Thymus (tissue), 11 donors: Measurements from ENCODE around the gene NINJ1. TPM values are rescaled to one million over a fixed set of nuclear protein-coding genes. Genes with fewer than 3 reads are reported as not detected.

ENCODE experiments used
- DNase-seq, 9 donors: peaks; one replicate each; pipeline ENCODE4 v3.0.0-alpha.2; 2013; ENCODE audit warnings: low spot score in 9 of 9, low read depth in 6 of 9, missing footprints in 1 of 9
- H3K27ac ChIP-seq, 2 donors: one replicate each; pipeline ENCODE4 v1.5.1; 2013; ENCODE audit warnings: control low read depth in 1 of 2, low read depth in 1 of 2, low read length in 1 of 2, mild to moderate bottlenecking in 1 of 2, moderate library complexity in 1 of 2
- H3K27me3 ChIP-seq, 2 donors: one replicate each; pipeline ENCODE4 v1.5.1; 2013; ENCODE audit warnings: low read length in 1 of 2; ENCODE audit not compliant: control insufficient read depth in 2 of 2, insufficient read depth in 1 of 2
- H3K36me3 ChIP-seq, 2 donors: one replicate each; pipeline ENCODE4 v1.5.1; 2013; ENCODE audit warnings: low read length in 1 of 2, mild to moderate bottlenecking in 1 of 2, moderate library complexity in 1 of 2; ENCODE audit not compliant: control insufficient read depth in 2 of 2, insufficient read depth in 2 of 2
- H3K4me1 ChIP-seq, 2 donors: one replicate each; pipeline ENCODE4 v1.5.1; 2013; ENCODE audit warnings: low read length in 2 of 2; ENCODE audit not compliant: control insufficient read depth in 2 of 2, insufficient read depth in 2 of 2
- H3K4me3 ChIP-seq, 2 donors: one replicate each; pipeline ENCODE4 v1.5.1; 2013; ENCODE audit warnings: low read length in 2 of 2, control low read depth in 1 of 2, mild to moderate bottlenecking in 1 of 2
- H3K9me3 ChIP-seq, 2 donors: one replicate each; pipeline ENCODE4 v1.5.1; 2013; ENCODE audit warnings: low read length in 1 of 2, mild to moderate bottlenecking in 1 of 2; ENCODE audit not compliant: control insufficient read depth in 2 of 2, insufficient read depth in 1 of 2
- WGBS: extraction: QIAGEN DNeasy Blood & Tissue Kit; methylation state at CpG from one replicate; pipeline ENCODE4 v1.1.7; 2013; 5-methylcytosine and 5-hydroxymethylcytosine counted together
- polyA plus RNA-seq: library from polyadenylated mRNA; stranded (reverse); fragments of 200-250 nt; gene quantifications from one replicate; pipeline ENCODE4 v1.2.3, GENCODE V29; 2013
- total RNA-seq: library from RNA; stranded (reverse); fragments of 120-200 nt; gene quantifications from one replicate; pipeline ENCODE4 v1.2.4, GENCODE V29; 2013
- donor health status: healthy.

NINJ1 gene
- total and polyA plus RNA-seq, 2 donors, result 30.0 to 39.4 TPM

GRCh38 chr9:93124793-93125192, 9.3 kb downstream of the NINJ1 start:
- no peak overlapping the region for H3K4me3 ChIP-seq
- H3K27ac ChIP-seq, result no peak overlapping the region
- H3K27me3 ChIP-seq, result no peaks in the 10 kb centered on the region
- H3K9me3 ChIP-seq, result no peaks in the 10 kb centered on the region
- peaks cover 2 to 3% of the 10 kb centered on the region in 2 donors for H3K36me3 ChIP-seq
- H3K4me1 ChIP-seq, result peaks cover 11 to 47% of the 10 kb centered on the region in 2 donors
- WGBS, result 98% methylated on average over 16 of the region's 16 CpGs
- no peak for DNase-seq

- 84% methylated on average over 14 of the region's 14 CpGs for WGBS
- peaks cover 11 to 51% of the 10 kb centered on the region in 2 donors for H3K4me1 ChIP-seq
- no peak overlapping the region for H3K27ac ChIP-seq
- H3K36me3 ChIP-seq, result peaks cover 2 to 3% of the 10 kb centered on the region in 2 donors
- H3K9me3 ChIP-seq, result no peaks in the 10 kb centered on the region
- no peak overlapping the region for H3K4me3 ChIP-seq
- DNase-seq, result no peak
- H3K27me3 ChIP-seq, result no peaks in the 10 kb centered on the region
Observed at GRCh38 chr9:93123561-93124283, 10.3 kb downstream of the NINJ1 start.

- H3K4me1 ChIP-seq, result peaks cover 11 to 47% of the 10 kb centered on the region in 2 donors
- DNase-seq, result no peak
- no peaks in the 10 kb centered on the region for H3K9me3 ChIP-seq
- H3K27me3 ChIP-seq, result no peaks in the 10 kb centered on the region
- H3K36me3 ChIP-seq, result peaks cover 2 to 3% of the 10 kb centered on the region in 2 donors
- H3K4me3 ChIP-seq, result no peak overlapping the region
- no peak overlapping the region for H3K27ac ChIP-seq
- WGBS, result 98% methylated on average over 14 of the region's 14 CpGs
Observed at GRCh38 chr9:93122721-93123221, 11.3 kb downstream of the NINJ1 start.

GRCh38 chr9:93121316-93122241, 12.5 kb downstream of the NINJ1 start:
- Histone ChIP-seq H3K27ac (no peak overlapping the region), H3K27me3 (no peaks in the 10 kb centered on the region), H3K4me3 (no peak overlapping the region), H3K9me3 (no peaks in the 10 kb centered on the region), H3K36me3 (peaks cover 0 to 3% of the 10 kb centered on the region in 2 donors), H3K4me1 (peaks cover 10 to 35% of the 10 kb centered on the region in 2 donors)
- DNase-seq, result no peak
- WGBS, result 96% methylated on average over 20 of the region's 20 CpGs

- no peak for DNase-seq
- no peaks in the 10 kb centered on the region for H3K9me3 ChIP-seq
- peaks cover 3 to 28% of the 10 kb centered on the region in 2 donors for H3K4me1 ChIP-seq
- peak overlapping the region in 1 of 2 donors; percentile 61 for H3K27ac ChIP-seq
- WGBS, result 97% methylated on average over 11 of the region's 11 CpGs
- H3K36me3 ChIP-seq, result peaks cover 0 to 3% of the 10 kb centered on the region in 2 donors
- H3K27me3 ChIP-seq, result no peaks in the 10 kb centered on the region
- no peak overlapping the region for H3K4me3 ChIP-seq
Observed at GRCh38 chr9:93120846-93121315, 13.2 kb downstream of the NINJ1 start.

- peak in 1 of 9 donors; percentile 50 for DNase-seq
- no peaks in the 10 kb centered on the region for H3K9me3 ChIP-seq
- H3K4me3 ChIP-seq, result no peak overlapping the region
- H3K36me3 ChIP-seq, result peaks cover 0 to 3% of the 10 kb centered on the region in 2 donors
- peak overlapping the region in 1 of 2 donors; percentile 61 for H3K27ac ChIP-seq
- H3K4me1 ChIP-seq, result peaks cover 0 to 22% of the 10 kb centered on the region in 2 donors
- 38% methylated on average over 23 of the region's 23 CpGs for WGBS
- no peaks in the 10 kb centered on the region for H3K27me3 ChIP-seq
Observed at GRCh38 chr9:93119953-93120845, 13.9 kb downstream of the NINJ1 start.

GRCh38 chr9:93119703-93119952, 14.4 kb downstream of the NINJ1 start:
- Histone ChIP-seq H3K27me3 (no peaks in the 10 kb centered on the region), H3K9me3 (no peaks in the 10 kb centered on the region), H3K4me1 (peaks cover 0 to 20% of the 10 kb centered on the region in 2 donors), H3K27ac (peak overlapping the region in 1 of 2 donors; percentile 20), H3K4me3 (no peak overlapping the region), H3K36me3 (peaks cover 0 to under 1% of the 10 kb centered on the region in 2 donors)
- WGBS, result 81% methylated on average over 5 of the region's 5 CpGs
- no peak for DNase-seq

- H3K36me3 ChIP-seq, result peaks cover 0 to 5% of the 10 kb centered on the region in 2 donors
- H3K27ac ChIP-seq, result no peak overlapping the region
- H3K9me3 ChIP-seq, result no peaks in the 10 kb centered on the region
- 96% methylated on average over 12 of the region's 12 CpGs for WGBS
- H3K27me3 ChIP-seq, result no peaks in the 10 kb centered on the region
- no peak for DNase-seq
- H3K4me1 ChIP-seq, result peaks cover 0 to 16% of the 10 kb centered on the region in 2 donors
- no peak overlapping the region for H3K4me3 ChIP-seq
Observed at GRCh38 chr9:93118863-93119702, 15.0 kb downstream of the NINJ1 start.
